G401.6 (cell line): Measurements from ENCODE around the gene AGPAT3.

Experiments used
- FAIRE-seq: peaks from 2 replicates; lab custom pipeline; 2012; peaks lifted over from hg19 to GRCh38; lab: Jason Lieb, UNC

Gene AGPAT3

GRCh38 chr21:43907751-43908150 is 42.7 kb downstream of the AGPAT3 start:
- no peak for FAIRE-seq

DNA sequence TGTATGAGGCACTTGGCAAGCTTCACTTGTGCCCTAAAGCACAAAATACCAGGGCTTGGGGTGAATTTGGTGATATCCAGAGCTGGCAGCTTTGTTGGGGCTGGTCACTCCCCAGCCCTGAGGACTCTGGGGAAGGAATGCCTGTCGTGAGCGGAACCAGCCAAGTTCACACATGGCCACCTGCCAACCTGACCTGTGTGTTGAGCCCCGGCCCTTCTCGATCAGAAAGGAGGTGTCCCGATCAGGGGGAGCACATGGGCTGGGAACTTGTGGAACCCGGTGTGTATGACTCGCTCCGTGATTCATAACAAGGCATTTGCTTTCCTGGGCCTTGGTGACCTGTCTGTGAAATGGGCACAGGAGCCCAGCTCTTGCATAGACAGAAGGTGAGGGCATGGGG is 43.1 kb downstream of the AGPAT3 start:
- no peak for FAIRE-seq

DNA sequence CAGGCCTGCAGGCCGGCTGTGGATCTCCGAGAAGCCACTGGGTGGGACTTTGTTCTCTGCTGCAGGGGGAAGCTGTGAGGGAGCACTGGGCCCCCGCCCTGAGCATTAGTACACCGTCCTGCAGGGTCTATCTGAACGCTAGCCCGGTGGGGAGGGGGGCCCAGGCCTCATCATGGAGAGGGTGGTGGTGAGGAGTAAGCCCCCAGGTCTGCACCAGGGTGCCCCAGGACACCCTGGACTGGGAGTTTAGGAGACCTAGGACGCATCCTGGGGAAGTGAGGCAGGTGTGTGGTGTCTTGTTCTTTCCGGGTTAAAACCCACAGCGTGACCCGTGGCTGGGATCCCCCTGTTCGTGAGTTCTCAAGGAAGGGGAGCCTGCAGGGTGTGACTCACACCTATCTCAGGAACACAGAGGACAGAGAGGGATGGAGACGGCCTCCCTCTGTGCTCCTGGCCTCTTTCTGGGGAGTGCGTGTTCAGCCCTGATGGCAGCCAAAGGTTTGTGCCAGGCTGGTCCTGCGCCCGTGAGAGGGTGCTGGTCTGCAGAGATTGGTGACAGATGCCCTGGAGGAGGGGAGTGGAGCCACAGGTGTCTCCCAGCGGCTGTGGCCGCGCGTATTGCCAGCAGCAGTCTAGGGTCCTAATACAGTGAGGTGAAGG is 44.8 kb downstream of the AGPAT3 start:
- no peak for FAIRE-seq

GRCh38 chr21:43910460-43910859 is 45.4 kb downstream of the AGPAT3 start:
- FAIRE-seq, result no peak

- no peak for FAIRE-seq
Observed at GRCh38 chr21:43911015-43911934, 46.3 kb downstream of the AGPAT3 start.

- no peak for FAIRE-seq
Observed at GRCh38 chr21:43911935-43912487, 47.0 kb downstream of the AGPAT3 start.

DNA sequence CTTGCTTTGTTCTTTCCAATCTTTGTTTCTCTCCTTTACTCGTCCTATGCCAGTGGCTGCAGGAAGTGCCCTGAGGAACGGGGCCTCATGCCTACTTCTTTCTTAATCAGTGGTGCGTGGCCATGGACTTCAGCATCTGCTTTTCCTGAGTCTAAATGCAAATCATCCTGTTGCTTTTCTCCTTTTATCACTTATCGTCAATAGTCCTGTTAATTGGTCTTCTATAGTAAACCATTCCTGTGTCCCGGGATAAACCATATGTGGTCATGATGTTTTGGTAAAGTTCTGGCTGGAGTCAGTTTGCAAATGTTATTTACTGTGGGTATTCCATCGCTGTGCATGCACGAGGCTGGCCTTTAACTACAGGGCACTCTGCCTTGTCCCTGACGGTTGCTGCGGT is 47.5 kb downstream of the AGPAT3 start:
- FAIRE-seq, result no peak

DNA sequence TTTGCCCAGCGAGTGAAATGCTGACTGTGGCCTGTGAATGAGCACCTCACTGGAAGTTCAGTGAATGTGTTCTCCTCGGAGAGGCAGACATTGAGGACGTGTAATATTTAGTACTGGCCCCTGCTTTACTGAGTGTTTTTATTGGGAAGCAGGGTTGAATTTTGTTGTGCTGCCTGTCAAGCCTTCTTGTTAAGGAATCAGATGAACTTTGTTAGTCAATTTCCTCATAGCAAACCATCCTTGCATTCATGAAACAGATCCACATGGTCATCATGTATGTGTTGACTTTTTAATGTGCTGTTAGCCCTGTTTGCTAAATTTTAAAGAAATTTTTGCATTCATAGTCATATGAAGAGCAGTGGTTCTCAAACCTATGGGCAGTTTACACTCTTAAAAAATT is 47.9 kb downstream of the AGPAT3 start:
- no peak for FAIRE-seq

GRCh38 chr21:43913928-43914327 is 48.9 kb downstream of the AGPAT3 start:
- no peak for FAIRE-seq

- FAIRE-seq, result no peak
Observed at GRCh38 chr21:43916076-43916475, 51.1 kb downstream of the AGPAT3 start.

DNA sequence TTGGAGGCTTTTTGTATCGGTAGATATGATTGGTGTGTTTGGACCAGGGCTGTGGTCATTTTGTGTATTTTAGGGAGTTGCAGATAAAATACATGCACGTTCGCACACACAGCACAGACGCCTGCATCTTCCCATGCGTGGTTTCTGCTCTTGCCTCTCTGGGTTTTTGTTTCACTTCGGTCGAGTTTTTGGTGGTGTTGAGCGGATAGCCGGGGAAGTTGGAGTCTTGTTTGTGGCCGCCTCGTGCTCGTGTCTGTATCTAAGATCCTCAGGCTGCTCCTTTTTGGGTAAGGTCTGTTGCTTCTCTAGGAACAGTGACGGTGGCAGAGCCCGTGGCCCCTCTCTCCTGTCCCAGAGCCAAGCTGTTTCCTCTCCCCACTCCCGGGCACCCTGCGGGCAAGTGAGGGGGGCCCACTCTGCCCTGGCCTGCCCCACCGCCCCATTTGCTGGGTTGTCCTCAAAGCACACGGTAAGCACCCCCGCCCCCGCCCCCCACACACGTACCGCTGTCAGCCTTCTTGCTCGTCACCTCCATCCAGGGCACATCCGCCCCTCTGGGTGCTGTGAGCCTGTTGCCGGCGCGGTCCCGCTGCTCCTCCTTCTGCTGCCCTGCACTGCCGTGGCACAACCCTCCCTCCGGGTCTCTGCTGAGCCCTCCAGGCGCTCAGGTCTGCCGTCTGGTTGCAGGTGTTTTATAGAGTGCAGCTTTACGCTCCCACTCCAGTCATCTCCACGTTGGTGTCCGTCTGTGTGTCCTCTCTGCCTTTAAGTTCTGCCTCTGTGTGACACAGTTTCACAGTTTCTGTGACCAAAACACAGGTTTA is 51.9 kb downstream of the AGPAT3 start:
- no peak for FAIRE-seq

DNA sequence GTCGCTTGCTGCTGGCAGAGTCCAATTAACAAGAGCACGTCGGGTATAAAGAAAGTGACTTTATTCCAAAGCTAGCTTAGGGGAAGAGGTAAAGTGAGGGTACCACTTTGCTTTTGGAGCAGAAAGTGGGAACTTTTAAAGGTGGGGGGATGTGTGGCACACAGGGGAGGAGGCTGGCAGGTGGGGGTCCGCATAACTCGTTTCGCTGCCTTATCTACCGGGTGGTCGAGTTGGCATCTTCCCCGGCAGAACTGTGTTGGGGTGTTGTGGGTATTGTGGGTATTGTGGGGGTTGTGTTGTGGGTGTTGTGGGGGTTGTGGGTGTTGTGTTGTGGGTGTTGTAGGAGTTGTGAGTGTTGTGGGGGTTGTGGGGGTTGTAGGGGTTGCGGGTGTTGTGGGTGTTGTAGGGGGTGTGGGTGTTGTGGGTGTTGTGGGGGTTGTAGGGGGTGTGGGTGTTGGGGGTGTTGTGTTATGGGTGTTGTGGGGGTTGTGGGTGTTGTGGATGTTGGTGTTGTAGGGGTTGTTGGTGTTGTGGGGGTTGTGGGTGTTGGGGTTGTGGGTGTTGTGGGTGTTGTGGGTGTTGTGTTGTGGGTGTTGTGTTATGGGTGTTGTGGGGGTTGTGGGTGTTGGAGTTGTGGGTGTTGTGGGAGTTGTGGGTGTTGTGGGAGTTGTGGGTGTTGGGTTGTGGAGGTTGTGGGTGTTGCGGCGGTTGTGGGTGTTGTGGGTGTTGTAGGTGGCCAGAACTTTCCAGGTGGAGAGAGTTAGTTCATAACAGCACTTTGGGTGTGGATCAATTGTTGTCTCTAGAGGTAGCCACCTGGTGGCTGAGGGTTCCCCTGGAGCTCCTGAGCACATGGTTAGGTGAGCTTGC is 52.7 kb downstream of the AGPAT3 start:
- FAIRE-seq, result no peak

- no peak for FAIRE-seq
Observed at GRCh38 chr21:43918385-43918947, 53.4 kb downstream of the AGPAT3 start.

DNA sequence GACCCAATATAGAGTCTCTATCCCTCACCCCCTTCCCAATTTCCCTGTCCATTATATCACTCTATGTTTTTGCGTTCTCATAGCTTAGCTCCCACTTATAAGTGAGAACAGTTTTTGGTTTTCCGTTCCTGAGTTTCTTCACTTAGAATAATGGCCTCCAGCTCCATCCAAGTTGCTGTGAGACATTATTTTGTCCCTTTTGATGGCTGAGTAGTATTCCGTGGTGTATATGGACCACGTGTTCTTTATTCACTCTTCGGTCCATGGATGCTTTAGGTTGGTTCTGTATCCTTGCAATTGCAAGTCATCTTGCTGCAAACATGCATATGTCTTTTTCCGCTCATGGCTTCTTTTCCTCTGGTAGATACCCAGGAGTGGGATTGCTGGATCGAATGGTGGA is 54.3 kb downstream of the AGPAT3 start:
- no peak for FAIRE-seq

GRCh38 chr21:43919871-43920801 is 55.1 kb downstream of the AGPAT3 start:
- no peak for FAIRE-seq

GRCh38 chr21:43921571-43921978 is 56.6 kb downstream of the AGPAT3 start:
- no peak for FAIRE-seq

GRCh38 chr21:43921979-43922945 is 57.2 kb downstream of the AGPAT3 start:
- no peak for FAIRE-seq

- no peak for FAIRE-seq
Observed at GRCh38 chr21:43922949-43923348, 57.9 kb downstream of the AGPAT3 start.

GRCh38 chr21:43923391-43923790 is 58.4 kb downstream of the AGPAT3 start:
- no peak for FAIRE-seq
